Cardiac muscle cell (in vitro differentiated cells and primary cell): ENCODE results near the gene STX18. TPM values are rescaled to one million over a fixed set of nuclear protein-coding genes. Genes with fewer than 3 reads are reported as not detected.
A peak's percentile ranks its signal among the peaks of the same experiment; 100 is the strongest.

Experiments used
- DNase-seq, 2 donors: peaks; one replicate each; pipeline versions ENCODE4 v3.0.0 to v3.0.0-alpha.2; 2010 to 2017; ENCODE audit warnings: low read depth in 1 of 2, low spot score in 1 of 2
- H3K27ac ChIP-seq: fragments of 200-600 bp; sonication (generic); 2 replicates; pipeline ENCODE4 v1.5.1; 2016
- H3K27me3 ChIP-seq: fragments of 200-600 bp; sonication (generic); 2 replicates; pipeline ENCODE4 v1.6.0; 2016; ENCODE audit warnings: control low read depth
- H3K36me3 ChIP-seq: fragments of 200-600 bp; sonication (generic); 2 replicates; pipeline ENCODE4 v1.5.1; 2016; ENCODE audit warnings: control low read depth
- H3K4me1 ChIP-seq: fragments of 200-600 bp; sonication (generic); 2 replicates; pipeline ENCODE4 v1.8.1; 2017; ENCODE audit warnings: low read depth, mild to moderate bottlenecking, mixed run types
- H3K4me3 ChIP-seq: fragments of 200-600 bp; sonication (generic); 2 replicates; pipeline ENCODE4 v1.5.1; 2016; ENCODE audit warnings: mild to moderate bottlenecking
- H3K9me3 ChIP-seq: fragments of 200-600 bp; sonication (generic); 2 replicates; pipeline ENCODE4 v1.5.1; 2017; ENCODE audit warnings: low read depth, mild to moderate bottlenecking, control low read depth
- CTCF ChIP-seq: IDR thresholded peaks from 2 replicates; pipeline ENCODE4 v1.5.1; 2012; ENCODE audit warnings: low read depth, mild to moderate bottlenecking, low read length
- polyA plus RNA-seq: library from polyadenylated mRNA; unstranded; fragments of >200 nt; fragmentation: Nextera tagmentation; extraction: Ambion mirVana; gene quantifications from 2 replicates; pipeline ENCODE4 v1.2.1, GENCODE V29; 2016
- total RNA-seq: library from RNA; depleted of rRNA; stranded (reverse); fragments of >200 nt; gene quantifications from 2 replicates; pipeline ENCODE4 v1.2.3, GENCODE V29; 2016

Gene STX18
- total and polyA plus RNA-seq, 2 experiments from 2014 or later: 29.8 to 63.3 TPM

DNA sequence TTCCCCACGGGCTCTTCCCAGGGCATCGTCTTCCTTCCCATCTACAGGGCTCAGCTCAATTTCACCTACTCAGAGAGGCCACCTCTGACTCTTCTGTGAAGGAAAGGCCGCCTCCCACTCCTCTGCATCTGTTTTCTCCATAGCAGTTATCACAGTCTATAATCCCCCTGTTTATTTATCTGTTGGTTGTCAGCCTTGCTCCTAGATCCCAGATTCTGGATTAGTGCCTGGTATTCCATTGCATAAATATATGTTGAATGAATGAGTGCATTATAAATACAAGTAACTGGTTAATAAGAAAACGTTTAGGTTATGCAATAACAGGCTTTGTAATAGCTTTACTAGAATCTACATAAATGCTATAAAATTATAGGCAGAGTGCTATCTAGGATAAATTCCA is 102.1 kb downstream of the STX18 start:
- TF ChIP-seq CTCF: no peak

GRCh38 chr4:4438891-4439290 is 103.0 kb downstream of the STX18 start:
- Histone ChIP-seq H3K4me1 (no peaks in the 10 kb centered on the region), H3K9me3 (no peaks in the 10 kb centered on the region), H3K27ac (no peak overlapping the region), H3K4me3 (no peak overlapping the region), H3K27me3 (no peaks in the 10 kb centered on the region), H3K36me3 (peaks cover 10% of the 10 kb centered on the region)
- TF ChIP-seq CTCF: no peak
- DNase-seq: no peak

More for the DNA sequence above, 102.1 kb downstream of the STX18 start:
- no peak overlapping the region for H3K27ac ChIP-seq
- DNase-seq: peak in 1 of 2 donors; percentile 7
- no peaks in the 10 kb centered on the region for H3K9me3 ChIP-seq
- H3K36me3 ChIP-seq: peaks cover 10% of the 10 kb centered on the region
- H3K4me3 ChIP-seq: no peak overlapping the region
- H3K27me3 ChIP-seq: no peaks in the 10 kb centered on the region
- H3K4me1 ChIP-seq: no peaks in the 10 kb centered on the region

DNA sequence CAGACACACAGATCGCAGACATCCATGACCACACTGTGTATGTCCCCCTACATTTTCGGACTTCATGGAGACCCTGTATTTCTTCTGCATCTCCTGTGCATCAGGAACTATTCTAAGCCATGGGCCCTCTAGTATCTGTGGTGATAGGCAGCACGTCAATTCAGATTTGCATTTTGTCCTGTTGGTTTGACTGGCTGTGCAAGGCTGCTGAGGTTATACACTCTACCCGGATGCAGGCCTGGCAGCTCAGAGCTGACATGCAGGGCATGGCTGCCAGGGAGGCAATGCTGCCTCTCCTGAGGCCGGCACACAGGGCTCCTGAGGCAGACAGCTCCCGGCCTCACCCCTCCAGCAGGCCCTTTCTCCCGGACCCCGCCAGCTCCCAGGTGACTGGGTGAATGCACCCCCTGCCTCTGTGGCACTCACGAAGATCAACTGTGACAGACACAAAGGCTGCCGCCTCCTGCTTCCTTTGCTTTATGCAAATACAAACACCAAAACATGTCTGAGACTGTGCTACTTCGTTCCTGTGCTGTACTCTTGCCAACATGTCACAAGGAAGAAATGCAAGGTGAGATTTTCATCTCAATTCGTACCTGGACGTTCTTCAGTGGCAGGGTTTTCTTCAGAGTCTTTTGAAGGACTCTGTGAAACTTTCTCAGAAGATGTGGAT is 103.9 kb downstream of the STX18 start:
- Histone ChIP-seq H3K4me1 (no peaks in the 10 kb centered on the region), H3K36me3 (peaks cover 10% of the 10 kb centered on the region), H3K9me3 (no peaks in the 10 kb centered on the region), H3K27ac (no peak overlapping the region), H3K4me3 (no peak overlapping the region), H3K27me3 (no peaks in the 10 kb centered on the region)
- DNase-seq: no peak
- no peak for TF ChIP-seq CTCF

- no peaks in the 10 kb centered on the region for H3K27me3 ChIP-seq
- H3K27ac ChIP-seq: no peak overlapping the region
- no peaks in the 10 kb centered on the region for H3K9me3 ChIP-seq
- DNase-seq: no peak
- peaks cover 10% of the 10 kb centered on the region for H3K36me3 ChIP-seq
- H3K4me1 ChIP-seq: no peaks in the 10 kb centered on the region
- no peak overlapping the region for H3K4me3 ChIP-seq
- no peak for TF ChIP-seq CTCF
Measured at GRCh38 chr4:4436244-4436823, 105.5 kb downstream of the STX18 start.

- Histone ChIP-seq H3K36me3 (peaks cover 10% of the 10 kb centered on the region), H3K9me3 (no peaks in the 10 kb centered on the region), H3K4me3 (no peak overlapping the region), H3K4me1 (no peaks in the 10 kb centered on the region), H3K27ac (no peak overlapping the region), H3K27me3 (no peaks in the 10 kb centered on the region)
- DNase-seq: no peak
- TF ChIP-seq CTCF: no peak
Measured at GRCh38 chr4:4433941-4434340, 107.9 kb downstream of the STX18 start.
